ENCODE results near the gene TPPP.

The TPPP gene

GRCh38 chr5:655406-655805 is 37.7 kb downstream of the TPPP start:
- H3K27me3 ChIP-seq (ENCODE audit: control insufficient read depth, insufficient read depth, low read length, poor library complexity, severe bottlenecking): no peaks in the 10 kb centered on the region
- no peak overlapping the region for H3K27ac ChIP-seq (ENCODE audit: insufficient read depth, low read depth, low read length, poor library complexity, severe bottlenecking)
- no peaks in the 10 kb centered on the region for H3K4me1 ChIP-seq (ENCODE audit: control insufficient read depth, insufficient read depth, low read length)
- H3K9me3 ChIP-seq (ENCODE audit: control insufficient read depth, low read length): no peaks in the 10 kb centered on the region
- WGBS, 2 experiments: 96 to 98% methylated on average over 13 of the region's 13 CpGs
- H3K4me3 ChIP-seq (ENCODE audit: insufficient read depth, low read depth, low read length): no peak overlapping the region
- H3K36me3 ChIP-seq (ENCODE audit: control insufficient read depth, insufficient read depth, low read length): peaks cover 45% of the 10 kb centered on the region

- Histone ChIP-seq H3K4me3 (ENCODE audit: insufficient read depth, low read depth, low read length) (no peak overlapping the region), H3K9me3 (ENCODE audit: control insufficient read depth, low read length) (no peaks in the 10 kb centered on the region), H3K27me3 (ENCODE audit: control insufficient read depth, insufficient read depth, low read length, poor library complexity, severe bottlenecking) (no peaks in the 10 kb centered on the region), H3K27ac (ENCODE audit: insufficient read depth, low read depth, low read length, poor library complexity, severe bottlenecking) (no peak overlapping the region), H3K4me1 (ENCODE audit: control insufficient read depth, insufficient read depth, low read length) (no peaks in the 10 kb centered on the region), H3K36me3 (ENCODE audit: control insufficient read depth, insufficient read depth, low read length) (peaks cover 43% of the 10 kb centered on the region)
- WGBS, 2 experiments: 95 to 98% methylated on average over 16 to 17 of the region's 17 CpGs
Observed at GRCh38 chr5:654071-654778, 38.9 kb downstream of the TPPP start.

- WGBS, 2 experiments: 95 to 96% methylated on average over 10 to 11 of the region's 11 CpGs
- peaks cover 43% of the 10 kb centered on the region for H3K36me3 ChIP-seq (ENCODE audit: control insufficient read depth, insufficient read depth, low read length)
Observed at GRCh38 chr5:652773-653350, 40.3 kb downstream of the TPPP start.

DNA sequence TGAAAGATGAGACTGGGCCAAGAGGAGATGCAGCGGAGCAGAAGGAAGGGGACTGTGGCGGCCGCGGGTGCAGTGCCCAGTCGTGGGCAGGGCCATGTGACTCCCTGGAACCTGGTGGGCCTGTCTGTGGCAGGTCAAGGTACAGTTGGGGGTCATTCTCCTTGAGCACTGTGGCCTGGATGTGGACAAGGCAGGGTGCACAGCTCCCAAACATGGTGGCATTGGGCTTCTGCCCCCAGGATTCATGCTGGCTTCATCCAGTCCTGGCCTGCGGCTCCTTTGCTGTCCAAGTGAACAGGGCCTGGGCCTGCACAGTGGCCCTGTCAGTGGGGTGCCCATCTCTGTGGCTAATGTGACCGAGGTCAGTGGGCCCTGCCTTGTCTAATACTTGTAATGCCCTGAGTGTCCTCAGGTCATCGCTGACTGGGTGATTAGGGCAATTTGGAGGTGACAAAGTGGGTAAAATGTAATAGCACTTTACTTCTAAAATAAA is 41.1 kb downstream of the TPPP start:
- Histone ChIP-seq H3K4me1 (ENCODE audit: control insufficient read depth, insufficient read depth, low read length) (no peaks in the 10 kb centered on the region), H3K27ac (ENCODE audit: insufficient read depth, low read depth, low read length, poor library complexity, severe bottlenecking) (no peak overlapping the region), H3K27me3 (ENCODE audit: control insufficient read depth, insufficient read depth, low read length, poor library complexity, severe bottlenecking) (no peaks in the 10 kb centered on the region), H3K36me3 (ENCODE audit: control insufficient read depth, insufficient read depth, low read length) (peaks cover 42% of the 10 kb centered on the region), H3K4me3 (ENCODE audit: insufficient read depth, low read depth, low read length) (no peak overlapping the region), H3K9me3 (ENCODE audit: control insufficient read depth, low read length) (no peaks in the 10 kb centered on the region)
- 94 to 96% methylated on average over 8 of the region's 8 CpGs for WGBS, 2 experiments

More at GRCh38 chr5:652773-653350, 40.3 kb downstream of the TPPP start:
- H3K27me3 ChIP-seq (ENCODE audit: control insufficient read depth, insufficient read depth, low read length, poor library complexity, severe bottlenecking): no peaks in the 10 kb centered on the region
- no peaks in the 10 kb centered on the region for H3K9me3 ChIP-seq (ENCODE audit: control insufficient read depth, low read length)
- H3K4me3 ChIP-seq (ENCODE audit: insufficient read depth, low read depth, low read length): no peak overlapping the region
- H3K27ac ChIP-seq (ENCODE audit: insufficient read depth, low read depth, low read length, poor library complexity, severe bottlenecking): no peak overlapping the region
- no peaks in the 10 kb centered on the region for H3K4me1 ChIP-seq (ENCODE audit: control insufficient read depth, insufficient read depth, low read length)

DNA sequence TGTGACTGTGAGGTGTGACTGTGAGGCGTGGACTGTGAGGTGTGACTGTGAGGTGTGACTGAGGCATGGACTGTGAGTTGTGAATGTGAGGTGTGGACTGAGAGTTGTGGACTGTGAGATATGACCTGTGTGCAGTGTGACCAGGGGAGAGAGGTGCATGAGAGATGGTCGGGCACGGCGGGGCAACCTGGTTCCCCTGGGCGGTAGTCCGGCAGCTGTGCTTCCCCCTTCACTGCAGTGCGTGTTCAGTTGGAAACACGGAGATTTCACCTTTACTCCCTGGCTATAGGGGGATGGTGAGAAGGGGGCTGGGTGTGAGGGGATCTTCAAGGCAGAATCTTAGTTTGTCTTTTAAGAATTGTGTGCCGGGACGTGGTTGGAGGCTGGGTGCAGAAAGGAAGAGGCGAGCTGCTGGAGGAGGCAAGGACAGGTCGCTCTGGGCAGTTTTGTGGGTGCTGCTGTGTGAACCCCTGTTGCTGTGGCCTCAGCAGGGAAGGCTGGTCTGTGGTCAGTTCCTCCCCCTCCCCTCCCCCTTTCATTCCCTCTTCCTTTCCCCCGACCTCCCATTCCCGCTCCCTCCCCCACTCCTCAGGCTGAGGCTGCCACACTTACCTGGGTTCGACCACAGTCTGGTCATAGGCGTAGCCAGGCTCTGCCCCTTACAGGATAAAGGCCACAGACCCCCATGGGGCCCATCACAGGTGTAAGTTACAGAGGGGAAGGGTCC is 41.7 kb downstream of the TPPP start:
- peaks cover 47% of the 10 kb centered on the region for H3K36me3 ChIP-seq (ENCODE audit: control insufficient read depth, insufficient read depth, low read length)
- 94 to 95% methylated on average over 14 to 16 of the region's 16 CpGs for WGBS, 2 experiments

DNA sequence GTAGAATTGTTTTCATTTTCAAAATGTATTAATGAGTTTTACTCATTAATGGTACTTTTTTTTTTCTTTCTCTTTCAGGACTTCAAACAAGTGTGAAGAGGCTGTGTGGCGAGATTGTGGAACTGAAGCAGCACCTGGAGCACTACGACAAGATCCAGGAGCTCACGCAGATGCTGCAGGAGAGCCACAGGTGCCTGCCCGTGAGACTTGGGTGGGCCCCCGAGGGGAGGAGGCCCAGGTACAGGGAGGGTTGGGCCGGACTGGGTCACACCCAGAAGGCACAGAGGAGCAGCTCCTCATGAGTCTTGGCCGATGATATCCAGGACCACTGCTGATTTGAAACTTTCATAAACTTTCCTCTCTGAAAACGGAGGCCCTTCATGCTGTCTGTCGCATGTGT is 45.4 kb downstream of the TPPP start:
- H3K27ac ChIP-seq (ENCODE audit: insufficient read depth, low read depth, low read length, poor library complexity, severe bottlenecking): no peak overlapping the region
- H3K4me3 ChIP-seq (ENCODE audit: insufficient read depth, low read depth, low read length): no peak overlapping the region
- no peaks in the 10 kb centered on the region for H3K27me3 ChIP-seq (ENCODE audit: control insufficient read depth, insufficient read depth, low read length, poor library complexity, severe bottlenecking)
- 96 to 98% methylated on average over 9 of the region's 9 CpGs for WGBS, 2 experiments
- no peaks in the 10 kb centered on the region for H3K9me3 ChIP-seq (ENCODE audit: control insufficient read depth, low read length)
- no peaks in the 10 kb centered on the region for H3K4me1 ChIP-seq (ENCODE audit: control insufficient read depth, insufficient read depth, low read length)
- H3K36me3 ChIP-seq (ENCODE audit: control insufficient read depth, insufficient read depth, low read length): peaks cover 41% of the 10 kb centered on the region

More for the DNA sequence above, 41.7 kb downstream of the TPPP start:
- H3K27me3 ChIP-seq (ENCODE audit: control insufficient read depth, insufficient read depth, low read length, poor library complexity, severe bottlenecking): no peaks in the 10 kb centered on the region
- H3K9me3 ChIP-seq (ENCODE audit: control insufficient read depth, low read length): no peaks in the 10 kb centered on the region
- no peaks in the 10 kb centered on the region for H3K4me1 ChIP-seq (ENCODE audit: control insufficient read depth, insufficient read depth, low read length)
- H3K27ac ChIP-seq (ENCODE audit: insufficient read depth, low read depth, low read length, poor library complexity, severe bottlenecking): no peak overlapping the region
- no peak overlapping the region for H3K4me3 ChIP-seq (ENCODE audit: insufficient read depth, low read depth, low read length)

DNA sequence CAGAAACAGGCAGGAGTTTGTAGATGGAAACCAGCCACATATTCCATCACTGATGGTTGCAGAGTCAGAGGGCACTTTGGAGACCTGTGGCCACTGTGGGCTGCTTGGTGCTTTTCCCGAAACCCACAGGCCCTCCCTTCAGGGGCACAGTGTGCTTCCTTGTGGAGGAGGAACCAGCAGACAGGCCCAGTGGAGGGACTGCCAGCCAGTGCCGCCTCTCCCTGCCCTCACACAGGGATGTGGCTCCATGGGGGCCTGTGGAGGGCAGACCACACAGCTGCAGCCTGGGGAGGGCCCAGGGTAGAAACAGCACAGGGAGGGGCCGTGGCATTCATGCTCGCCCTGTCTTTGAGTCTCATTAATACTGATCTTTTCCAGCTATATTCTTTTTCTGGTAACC is 45.8 kb downstream of the TPPP start:
- WGBS, 2 experiments: 95 to 96% methylated on average over 3 to 4 of the region's 4 CpGs
- H3K9me3 ChIP-seq (ENCODE audit: control insufficient read depth, low read length): no peaks in the 10 kb centered on the region
- H3K4me1 ChIP-seq (ENCODE audit: control insufficient read depth, insufficient read depth, low read length): no peaks in the 10 kb centered on the region
- H3K27ac ChIP-seq (ENCODE audit: insufficient read depth, low read depth, low read length, poor library complexity, severe bottlenecking): no peak overlapping the region
- no peak overlapping the region for H3K4me3 ChIP-seq (ENCODE audit: insufficient read depth, low read depth, low read length)
- H3K36me3 ChIP-seq (ENCODE audit: control insufficient read depth, insufficient read depth, low read length): peaks cover 36% of the 10 kb centered on the region
- H3K27me3 ChIP-seq (ENCODE audit: control insufficient read depth, insufficient read depth, low read length, poor library complexity, severe bottlenecking): no peaks in the 10 kb centered on the region

GRCh38 chr5:646396-647201 is 46.6 kb downstream of the TPPP start:
- Histone ChIP-seq H3K9me3 (ENCODE audit: control insufficient read depth, low read length) (no peaks in the 10 kb centered on the region), H3K27ac (ENCODE audit: insufficient read depth, low read depth, low read length, poor library complexity, severe bottlenecking) (no peak overlapping the region), H3K27me3 (ENCODE audit: control insufficient read depth, insufficient read depth, low read length, poor library complexity, severe bottlenecking) (no peaks in the 10 kb centered on the region), H3K4me1 (ENCODE audit: control insufficient read depth, insufficient read depth, low read length) (no peaks in the 10 kb centered on the region), H3K4me3 (ENCODE audit: insufficient read depth, low read depth, low read length) (no peak overlapping the region), H3K36me3 (ENCODE audit: control insufficient read depth, insufficient read depth, low read length) (peaks cover 36% of the 10 kb centered on the region)
- WGBS, 2 experiments: 94 to 98% methylated on average over 18 of the region's 18 CpGs

GRCh38 chr5:645421-645820 is 47.7 kb downstream of the TPPP start:
- Histone ChIP-seq H3K4me3 (ENCODE audit: insufficient read depth, low read depth, low read length) (no peak overlapping the region), H3K27me3 (ENCODE audit: control insufficient read depth, insufficient read depth, low read length, poor library complexity, severe bottlenecking) (no peaks in the 10 kb centered on the region), H3K36me3 (ENCODE audit: control insufficient read depth, insufficient read depth, low read length) (peaks cover 48% of the 10 kb centered on the region), H3K27ac (ENCODE audit: insufficient read depth, low read depth, low read length, poor library complexity, severe bottlenecking) (no peak overlapping the region), H3K9me3 (ENCODE audit: control insufficient read depth, low read length) (no peaks in the 10 kb centered on the region), H3K4me1 (ENCODE audit: control insufficient read depth, insufficient read depth, low read length) (no peaks in the 10 kb centered on the region)
- 94 to 95% methylated on average over 13 of the region's 13 CpGs for WGBS, 2 experiments

Measured in ectodermal cell (in vitro differentiated cells).